OCI-LY7 (cell line): Measurements from ENCODE around the gene DEPDC1B.

Source experiments
- CTCF ChIP-seq: fragments of 200-600 bp; sonication (generic); conservative IDR thresholded peaks from 2 replicates; pipeline ENCODE4 v1.5.1; 2014; ENCODE audit warnings: mild to moderate bottlenecking, antibody characterized with exemption, low read length, moderate library complexity, mixed read lengths
- EZH2phosphoT487 ChIP-seq: fragments of 200-600 bp; sonication (generic); IDR thresholded peaks from 2 replicates; pipeline ENCODE4 v1.6.1; 2018; ENCODE audit warnings: low read depth, borderline replicate concordance, mild to moderate bottlenecking, mixed run types, antibody characterized with exemption, low read length, moderate library complexity, mixed read lengths

GRCh38 chr5:60630836-60631235, 69.1 kb downstream of the DEPDC1B start:
- no peak for TF ChIP-seq CTCF
- no peak for TF ChIP-seq EZH2phosphoT487
